SU-DHL-6 (cell line): ENCODE data around the gene TLR8.

Experiments
- H2AFZ ChIP-seq: fragments of 200-600 bp; sonication (generic); 2 replicates; pipeline ENCODE4 v1.6.1; 2014; ENCODE audit warnings: low read depth, mild to moderate bottlenecking, moderate library complexity, mixed read lengths, antibody characterized with exemption, low read length; ENCODE audit not compliant: severe bottlenecking
- H3F3A ChIP-seq: fragments of 200-600 bp; shearing (Covaris generic); 2 replicates; pipeline ENCODE4 v1.6.0; 2016; ENCODE audit warnings: antibody characterized with exemption, mild to moderate bottlenecking; ENCODE audit not compliant: insufficient read depth
- H3K27ac ChIP-seq: fragments of 200-600 bp; sonication (generic); 2 replicates; pipeline ENCODE4 v1.5.1; 2016; ENCODE audit warnings: low read depth, mild to moderate bottlenecking, low read length, moderate library complexity, mixed read lengths
- H3K27me3 ChIP-seq: fragments of 200-600 bp; sonication (generic), shearing (Covaris generic); 2 replicates; pipeline ENCODE4 v1.6.0; 2014; ENCODE audit warnings: mild to moderate bottlenecking, low read length
- H3K36me3 ChIP-seq: fragments of 200-600 bp; sonication (generic); 2 replicates; pipeline ENCODE4 v1.6.1; 2014; ENCODE audit warnings: mild to moderate bottlenecking, low read length, mixed read lengths
- H3K4me2 ChIP-seq: fragments of 300-600, 200-600 bp; shearing (Covaris generic), sonication (generic); 2 replicates; pipeline ENCODE4 v1.6.0; 2014; ENCODE audit warnings: low read length, low read depth, mild to moderate bottlenecking; ENCODE audit not compliant: poor library complexity, severe bottlenecking
- H3K4me3 ChIP-seq: fragments of 200-600 bp; sonication (generic); 2 replicates; pipeline ENCODE4 v1.5.1; 2014; ENCODE audit warnings: antibody characterized with exemption, low read length, mild to moderate bottlenecking, mixed read lengths; ENCODE audit not compliant: insufficient read depth, poor library complexity, severe bottlenecking
- H3K79me2 ChIP-seq: fragments of 200-600 bp; sonication (generic); 2 replicates; pipeline ENCODE4 v1.6.1; 2014; ENCODE audit warnings: mild to moderate bottlenecking, low read length, moderate library complexity; ENCODE audit not compliant: insufficient read depth
- H3K9ac ChIP-seq: fragments of 200-600 bp; sonication (generic); 2 replicates; pipeline ENCODE4 v1.7.0; 2014; ENCODE audit warnings: mild to moderate bottlenecking, low read length
- H3K9me2 ChIP-seq: fragments of 200-600 bp; sonication (generic); replicated peaks from 2 replicates; pipeline ENCODE4 v1.6.1; 2014; ENCODE audit warnings: low read length; ENCODE audit not compliant: insufficient read depth
- H3K9me3 ChIP-seq: fragments of 200-600 bp; sonication (generic); 2 replicates; pipeline ENCODE4 v1.6.1; 2014; ENCODE audit warnings: low read length, mixed read lengths; ENCODE audit not compliant: insufficient read depth
- H4K20me1 ChIP-seq: fragments of 200-600 bp; sonication (generic); 2 replicates; pipeline ENCODE4 v1.6.1; 2014; ENCODE audit warnings: low read depth, mild to moderate bottlenecking, antibody characterized with exemption, low read length, moderate library complexity, mixed read lengths
- CTCF ChIP-seq: fragments of 200-600 bp; sonication (generic); IDR thresholded peaks from one replicate; pipeline ENCODE4 v1.5.1; 2017; ENCODE audit warnings: antibody characterized with exemption, mild to moderate bottlenecking, low read length, moderate library complexity; ENCODE audit not compliant: insufficient read depth, poor library complexity, severe bottlenecking
- EZH2phosphoT487 ChIP-seq: fragments of 200-600 bp; sonication (generic), shearing (Covaris generic); conservative IDR thresholded peaks from 2 replicates; pipeline ENCODE4 v1.6.1; 2018; ENCODE audit warnings: mild to moderate bottlenecking, antibody characterized with exemption, low read length, moderate library complexity, mixed read lengths

TLR8 gene

GRCh38 chrX:12921886-12922598, 15.6 kb downstream of the TLR8 start:
- no peak overlapping the region for H2AFZ ChIP-seq
- H3K27ac ChIP-seq = no peak overlapping the region
- H3K9ac ChIP-seq = no peak overlapping the region
- H3K9me2 ChIP-seq = no peaks in the 10 kb centered on the region
- no peaks in the 10 kb centered on the region for H4K20me1 ChIP-seq
- H3K27me3 ChIP-seq = no peaks in the 10 kb centered on the region
- no peaks in the 10 kb centered on the region for H3F3A ChIP-seq
- H3K9me3 ChIP-seq = no peaks in the 10 kb centered on the region
- no peak overlapping the region for H3K4me2 ChIP-seq
- TF ChIP-seq EZH2phosphoT487 (no peak), CTCF (no peak)
- H3K79me2 ChIP-seq = no peaks in the 10 kb centered on the region
- H3K4me3 ChIP-seq = no peak overlapping the region
- H3K36me3 ChIP-seq = no peaks in the 10 kb centered on the region

- H3K9ac ChIP-seq = no peak overlapping the region
- no peaks in the 10 kb centered on the region for H3K27me3 ChIP-seq
- no peak overlapping the region for H3K4me3 ChIP-seq
- H3K9me2 ChIP-seq = no peaks in the 10 kb centered on the region
- H2AFZ ChIP-seq = no peak overlapping the region
- no peaks in the 10 kb centered on the region for H3F3A ChIP-seq
- H3K9me3 ChIP-seq = no peaks in the 10 kb centered on the region
- H3K79me2 ChIP-seq = no peaks in the 10 kb centered on the region
- TF ChIP-seq EZH2phosphoT487 (no peak), CTCF (no peak)
- H3K27ac ChIP-seq = no peak overlapping the region
- H3K4me2 ChIP-seq = no peak overlapping the region
- no peaks in the 10 kb centered on the region for H3K36me3 ChIP-seq
- no peaks in the 10 kb centered on the region for H4K20me1 ChIP-seq
Observed at GRCh38 chrX:12922599-12922919, 16.1 kb downstream of the TLR8 start.

GRCh38 chrX:12929701-12930100, 23.3 kb downstream of the TLR8 start:
- H3F3A ChIP-seq = no peaks in the 10 kb centered on the region
- no peak overlapping the region for H3K4me2 ChIP-seq
- H3K4me3 ChIP-seq = no peak overlapping the region
- no peaks in the 10 kb centered on the region for H3K27me3 ChIP-seq
- no peak overlapping the region for H3K27ac ChIP-seq
- H3K9me2 ChIP-seq = no peaks in the 10 kb centered on the region
- no peaks in the 10 kb centered on the region for H3K9me3 ChIP-seq
- H3K9ac ChIP-seq = no peak overlapping the region
- no peaks in the 10 kb centered on the region for H4K20me1 ChIP-seq
- H2AFZ ChIP-seq = no peak overlapping the region
- TF ChIP-seq EZH2phosphoT487 (no peak), CTCF (no peak)
- no peaks in the 10 kb centered on the region for H3K79me2 ChIP-seq
- no peaks in the 10 kb centered on the region for H3K36me3 ChIP-seq
